Stimulated activated CD8-positive, alpha-beta memory T cell treated with anti-CD3 and anti-CD28 coated beads, Interleukin-4, amount 100 ng/mL, for 48 hours (primary cell): Measurements from ENCODE around the gene MICAL3.
A peak's percentile ranks its signal among the peaks of the same experiment; 100 is the strongest.
"Not testable (repeated sequence)": the region's sequence is repeated elsewhere in the genome, so short reads cannot be mapped to it uniquely, and the experiment has no call there.

Experiments
- DNase-seq: peaks from one replicate; pipeline ENCODE4 v3.0.0-alpha.2; 2020

MICAL3 gene

DNA sequence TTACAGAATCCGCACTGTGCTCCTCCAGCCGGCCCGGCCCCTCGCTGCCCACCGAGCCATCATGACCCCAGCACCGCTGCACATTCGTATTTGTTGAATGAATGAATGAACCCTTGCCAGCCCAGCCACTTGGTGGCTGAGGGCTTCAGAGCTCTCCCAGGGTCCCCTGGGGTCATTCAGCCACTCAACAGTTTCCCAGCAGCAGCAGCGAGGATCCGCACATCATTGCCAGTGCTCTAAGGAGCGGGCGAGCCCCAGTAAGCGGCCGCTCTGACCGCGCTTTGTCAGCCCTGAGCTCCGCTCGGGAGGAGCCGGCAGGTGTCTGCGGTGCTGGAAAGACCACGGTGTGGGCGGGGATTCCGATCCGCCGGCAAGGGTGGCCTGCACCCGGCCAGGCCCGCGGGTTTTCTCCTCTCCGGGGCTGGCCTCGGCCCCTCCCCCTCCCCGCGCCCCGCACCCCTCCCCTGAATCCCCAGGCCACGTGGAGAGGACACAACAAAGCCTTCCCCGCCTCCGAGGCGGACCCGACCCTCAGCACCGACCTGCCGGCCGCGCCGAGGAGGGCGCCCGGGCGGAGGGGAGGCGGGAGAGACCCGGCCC, 250.7 kb downstream of the MICAL3 start:
- peak; percentile 77 for DNase-seq

DNA sequence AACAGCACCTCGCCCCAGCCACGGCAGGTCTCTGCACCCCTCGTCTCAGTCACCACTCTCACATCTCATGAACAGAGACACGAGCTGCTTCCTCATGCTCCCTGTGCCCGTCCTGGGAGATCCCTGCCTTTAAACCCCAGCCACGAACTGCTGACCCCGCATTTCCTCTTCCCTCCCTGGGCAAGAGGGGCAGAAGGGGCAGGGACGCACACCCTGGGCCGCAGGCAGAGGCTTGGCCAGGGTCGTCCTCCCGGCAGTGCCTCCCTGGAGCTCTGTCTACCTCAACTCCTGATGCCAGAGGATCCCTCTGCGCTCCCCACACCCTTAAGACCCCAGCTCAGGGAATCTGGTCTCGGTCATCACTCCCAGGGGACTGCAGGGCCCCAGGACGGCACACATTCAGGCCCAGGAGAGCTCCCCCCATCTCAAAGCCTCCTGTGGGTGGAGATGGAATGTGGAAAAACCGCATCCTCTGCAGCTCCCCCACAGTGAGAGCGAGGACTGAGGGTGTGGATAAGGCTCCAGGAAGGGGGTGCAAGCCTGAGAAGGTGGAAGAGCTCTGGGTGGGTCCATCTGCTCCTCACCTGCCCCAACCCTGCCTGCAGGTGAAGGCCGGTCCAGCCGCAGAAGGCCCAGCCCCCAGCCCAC, 251.3 kb downstream of the MICAL3 start:
- DNase-seq: no peak

DNA sequence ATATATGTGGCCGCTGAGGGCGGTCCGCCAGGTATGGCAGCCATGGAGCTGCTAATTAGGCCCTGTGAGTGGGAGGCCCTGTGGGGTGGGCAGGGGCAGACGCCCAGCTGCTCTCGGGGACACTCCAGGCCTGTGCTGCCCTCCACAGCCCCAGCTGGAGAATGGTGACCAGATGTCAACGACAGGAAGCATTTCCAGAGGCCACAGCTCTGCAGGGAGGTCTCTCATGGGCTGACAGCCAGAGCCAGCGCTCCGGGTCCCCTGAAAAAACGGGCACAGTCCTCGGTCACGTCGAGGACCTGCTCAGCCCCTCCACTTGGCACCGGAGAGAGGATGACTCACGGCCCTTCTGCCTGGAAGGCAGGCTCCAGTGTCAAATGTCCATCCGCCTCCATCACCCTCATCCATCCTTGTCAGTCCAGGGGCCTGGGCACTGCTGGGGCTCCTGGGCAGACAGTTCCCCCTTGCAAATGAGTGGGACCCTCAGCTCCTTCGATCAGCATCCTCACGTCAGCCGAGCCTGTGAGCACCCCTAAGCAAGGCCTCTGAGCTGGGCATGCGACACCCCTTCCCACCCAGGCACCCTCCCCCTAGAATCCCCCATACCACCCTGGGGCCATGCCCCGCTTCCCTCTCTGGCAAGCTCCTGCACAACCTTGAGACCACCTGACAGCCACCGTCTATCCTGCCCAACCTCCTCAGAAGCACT, 252.0 kb downstream of the MICAL3 start:
- DNase-seq: no peak

DNA sequence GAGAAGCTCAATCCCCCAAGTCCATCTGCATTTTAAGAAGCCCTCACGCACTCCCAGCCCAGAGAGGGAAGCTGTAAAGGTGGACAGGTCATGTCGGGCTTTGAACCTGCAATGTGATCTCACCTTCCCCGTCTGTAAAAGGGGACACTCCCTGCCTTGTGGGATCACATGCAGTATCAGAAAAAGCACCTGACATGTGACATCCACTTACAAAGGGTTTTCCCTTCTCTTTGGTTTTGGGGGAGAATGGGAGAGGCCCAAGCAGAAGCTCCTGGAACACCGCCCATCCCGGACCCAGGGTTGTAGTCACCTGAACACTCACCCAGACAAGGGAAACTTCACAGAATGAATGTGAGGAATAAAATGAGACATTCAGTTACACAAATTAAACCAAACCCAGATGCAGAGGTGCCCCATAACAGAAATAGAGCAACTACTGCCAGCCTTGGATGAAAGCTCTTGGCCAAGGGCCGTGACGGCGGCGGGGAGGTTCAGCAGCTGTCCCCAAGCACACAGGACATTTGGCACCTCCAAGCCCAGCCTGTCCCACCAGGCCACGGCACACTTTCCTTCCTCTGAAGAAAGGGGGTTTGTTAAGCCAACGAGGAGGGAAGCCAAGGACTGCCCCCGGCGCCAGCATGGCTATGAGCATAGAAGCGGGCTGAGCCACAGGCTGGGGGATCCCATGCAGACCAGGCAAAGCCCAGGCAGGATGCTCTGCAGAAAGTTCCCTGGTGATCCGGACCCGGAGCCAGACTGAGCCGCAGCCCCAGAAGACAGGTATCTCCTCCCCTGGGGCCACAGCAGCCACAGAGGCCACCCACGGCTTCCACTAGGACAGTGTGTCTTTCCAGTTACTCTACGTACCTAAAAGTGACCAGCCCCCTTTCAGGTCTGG, 253.9 kb downstream of the MICAL3 start:
- no peak for DNase-seq

DNA sequence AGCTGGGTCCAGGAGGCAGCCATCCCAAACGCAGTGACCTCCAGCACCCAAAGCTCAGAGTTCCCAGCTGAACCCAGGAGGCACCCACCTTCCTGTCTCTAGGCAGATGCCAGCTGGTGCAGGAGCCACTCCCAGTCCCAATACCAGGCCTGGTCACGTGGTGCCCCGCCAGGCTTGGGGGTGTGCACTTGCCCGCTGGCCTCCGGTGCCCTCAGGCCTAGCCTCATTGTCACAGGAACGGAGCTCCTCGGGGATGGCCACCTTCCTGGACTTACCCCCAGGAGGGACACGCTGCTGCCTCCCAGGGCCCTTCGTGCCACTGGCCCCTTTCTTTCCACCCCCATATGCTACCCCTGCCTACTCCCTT, 254.7 kb downstream of the MICAL3 start:
- no peak for DNase-seq

DNA sequence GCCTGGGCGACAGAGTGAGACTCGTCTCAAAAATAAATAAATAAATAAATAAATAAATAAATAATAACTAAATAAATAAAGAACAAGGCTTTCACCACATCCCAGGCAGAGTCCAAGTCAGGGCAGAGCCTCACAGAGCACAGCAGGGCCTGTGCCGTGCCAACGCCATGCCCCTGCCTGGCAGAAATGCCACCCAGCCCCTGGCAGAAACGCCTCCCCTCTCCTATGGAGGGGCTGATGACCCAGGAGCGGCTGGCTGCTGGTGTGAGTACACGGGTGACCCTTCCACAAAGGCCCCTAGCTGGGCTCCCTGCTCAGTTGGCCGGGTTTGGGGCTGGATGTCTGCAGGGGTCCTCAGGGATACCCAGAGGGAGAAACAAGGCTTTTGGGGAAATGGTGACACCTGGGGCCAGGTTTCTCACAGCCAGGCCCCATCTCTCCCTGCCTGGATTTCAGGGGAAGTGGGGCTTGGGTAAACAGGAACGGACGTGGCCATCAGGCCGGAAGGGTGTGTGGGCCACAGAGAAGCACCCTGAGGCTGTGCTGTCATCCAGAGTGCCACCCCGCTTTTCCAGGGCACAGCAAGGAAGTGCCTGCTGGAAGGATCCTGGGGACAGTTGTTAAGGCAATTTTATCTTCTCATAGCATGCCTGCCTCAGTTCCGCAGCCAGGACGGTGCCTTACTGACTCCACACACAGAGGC, 255.2 kb downstream of the MICAL3 start:
- no peak for DNase-seq

DNA sequence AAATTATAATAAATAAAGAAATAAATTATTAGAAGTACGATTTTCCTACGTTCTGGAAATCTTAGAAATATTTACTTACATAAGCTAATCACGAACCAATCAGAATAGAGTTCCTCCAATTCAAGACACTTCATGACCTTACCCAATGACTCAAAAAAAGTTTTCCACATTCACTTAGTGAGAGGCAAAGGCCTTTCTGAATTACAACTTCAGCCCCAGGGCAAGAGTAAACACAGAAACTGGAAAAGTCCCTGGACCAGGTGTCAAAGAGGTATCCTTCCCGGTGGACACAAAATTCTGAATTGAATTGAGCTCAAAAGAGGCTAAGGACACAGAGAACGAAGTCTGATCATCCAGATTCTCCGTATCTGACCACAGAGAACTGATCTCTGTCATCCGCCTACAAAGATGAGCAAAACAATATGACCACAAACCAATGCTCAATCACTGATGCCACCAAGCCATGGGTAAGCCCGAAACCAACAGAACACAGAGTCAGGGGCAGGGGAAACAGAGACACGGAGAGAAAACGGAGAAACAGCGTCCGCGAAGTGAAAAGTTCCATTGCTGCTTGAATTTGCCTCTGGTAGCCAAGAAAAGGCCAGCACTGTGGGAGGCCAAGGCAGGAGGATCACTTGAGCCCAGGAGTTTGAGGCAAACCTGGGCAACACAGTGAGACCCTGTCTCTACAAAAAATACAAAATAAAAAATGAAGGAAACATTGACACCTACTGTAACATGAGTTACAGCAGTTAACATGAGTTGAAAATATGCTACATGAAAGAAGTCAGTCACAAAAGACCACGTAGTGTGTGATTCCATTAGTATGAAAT, 256.9 kb downstream of the MICAL3 start:
- peak; percentile 72 for DNase-seq

DNA sequence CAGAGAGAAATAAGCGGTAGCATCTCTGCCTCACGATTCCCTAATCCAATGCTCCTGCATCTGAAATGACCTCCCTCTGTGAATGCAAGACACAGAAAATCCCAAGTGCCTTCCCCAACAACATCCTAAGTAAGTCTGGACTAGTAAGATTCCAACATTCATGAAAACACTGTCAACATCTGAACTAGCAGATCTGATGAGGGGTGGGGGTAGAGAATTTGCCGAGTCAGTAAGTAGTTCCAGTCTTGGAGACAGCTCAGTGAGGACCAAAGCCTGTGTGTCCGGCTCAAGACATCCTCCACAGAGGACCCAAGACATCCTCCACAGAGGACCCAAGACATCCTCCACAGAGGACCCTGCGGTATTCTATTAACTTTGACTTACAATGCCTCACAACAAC, 259.5 kb downstream of the MICAL3 start:
- DNase-seq: not testable (repeated sequence)

DNA sequence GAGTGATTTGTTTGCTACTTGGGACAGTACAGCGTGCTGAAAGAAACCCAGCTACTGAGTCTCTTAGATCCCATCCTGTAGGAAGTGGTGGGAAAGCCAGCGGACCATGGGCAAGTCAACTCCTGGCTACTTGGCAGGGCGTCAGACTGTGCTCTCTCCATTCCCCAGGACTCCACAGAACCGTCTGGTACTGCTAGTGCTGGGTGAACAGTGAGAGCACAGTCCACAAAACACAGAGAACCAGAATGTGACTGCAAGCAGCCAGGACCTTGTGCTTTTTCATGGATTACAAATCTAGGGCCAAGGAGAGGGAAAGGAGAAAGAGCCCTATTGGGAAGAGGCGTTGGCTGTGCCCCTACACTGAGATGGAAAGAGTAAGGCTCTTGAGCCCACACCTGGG, 260.3 kb downstream of the MICAL3 start:
- no peak for DNase-seq

DNA sequence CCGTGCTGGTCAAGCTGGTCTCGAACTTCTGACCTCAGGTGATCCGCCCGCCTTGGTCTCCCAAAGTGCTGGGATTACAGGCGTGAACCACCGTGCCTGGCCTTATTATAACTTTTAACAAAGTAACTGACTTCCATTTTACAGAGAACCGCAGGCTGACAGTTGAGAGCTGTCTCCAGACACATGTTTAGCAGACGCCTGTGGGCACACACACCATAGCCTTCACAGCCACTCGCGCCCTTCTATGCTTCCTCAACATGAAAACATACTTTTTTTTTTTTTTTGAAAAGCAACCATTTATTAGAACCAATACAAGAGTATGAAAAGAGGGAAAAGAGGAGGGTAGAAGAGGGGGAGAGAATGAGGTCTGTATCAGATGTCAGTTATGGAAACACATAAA, 260.9 kb downstream of the MICAL3 start:
- not testable (repeated sequence) for DNase-seq

DNA sequence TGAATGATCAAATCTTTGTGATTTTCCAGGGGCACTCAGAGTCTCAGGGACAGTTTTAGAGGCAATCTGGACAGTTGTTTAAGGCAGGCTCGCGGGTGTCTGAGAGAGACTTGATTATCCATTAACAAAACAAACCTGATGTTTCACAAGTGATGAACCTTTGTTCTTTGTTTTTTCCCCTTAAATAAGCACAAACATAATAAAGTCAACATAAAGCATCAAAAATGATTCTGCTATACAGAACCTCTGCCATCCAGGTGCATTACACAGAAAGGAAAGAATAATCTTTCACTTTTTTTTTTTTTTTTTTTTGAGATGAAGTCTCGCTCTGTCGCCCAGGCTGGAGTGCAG, 263.2 kb downstream of the MICAL3 start:
- no peak for DNase-seq

DNA sequence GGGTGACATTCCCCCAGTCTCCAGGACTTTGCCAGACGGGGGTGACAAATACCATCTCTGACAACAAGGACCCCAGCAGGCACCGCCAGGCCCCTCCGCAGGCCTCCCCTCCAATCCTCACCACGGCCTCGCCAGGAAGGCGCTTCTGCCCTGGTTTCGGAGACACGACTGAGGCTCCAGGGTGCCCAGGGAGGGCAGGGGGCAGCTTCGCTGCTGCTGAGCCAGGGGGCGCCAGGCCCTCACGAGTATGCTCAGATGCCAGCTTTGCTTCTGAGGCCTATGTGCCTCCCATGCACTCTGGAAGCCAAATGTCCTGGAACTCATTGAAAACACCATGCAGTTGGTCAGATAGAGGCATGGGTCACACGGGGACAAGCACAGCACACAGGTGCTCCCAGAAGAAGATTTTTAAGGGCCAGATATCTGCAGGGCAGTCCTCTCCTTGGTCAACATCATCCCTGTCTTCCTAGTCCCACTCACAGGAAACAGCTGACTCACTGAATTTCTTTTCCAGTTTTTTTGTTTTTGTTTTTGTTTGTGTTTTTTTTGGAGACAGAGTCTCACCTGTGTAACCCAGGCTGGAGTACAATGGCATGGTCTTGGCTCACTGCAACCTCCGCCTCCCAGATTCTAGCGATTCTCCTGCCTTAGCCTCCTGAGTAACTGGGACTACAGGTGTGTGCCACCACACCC, 270.0 kb downstream of the MICAL3 start:
- no peak for DNase-seq

DNA sequence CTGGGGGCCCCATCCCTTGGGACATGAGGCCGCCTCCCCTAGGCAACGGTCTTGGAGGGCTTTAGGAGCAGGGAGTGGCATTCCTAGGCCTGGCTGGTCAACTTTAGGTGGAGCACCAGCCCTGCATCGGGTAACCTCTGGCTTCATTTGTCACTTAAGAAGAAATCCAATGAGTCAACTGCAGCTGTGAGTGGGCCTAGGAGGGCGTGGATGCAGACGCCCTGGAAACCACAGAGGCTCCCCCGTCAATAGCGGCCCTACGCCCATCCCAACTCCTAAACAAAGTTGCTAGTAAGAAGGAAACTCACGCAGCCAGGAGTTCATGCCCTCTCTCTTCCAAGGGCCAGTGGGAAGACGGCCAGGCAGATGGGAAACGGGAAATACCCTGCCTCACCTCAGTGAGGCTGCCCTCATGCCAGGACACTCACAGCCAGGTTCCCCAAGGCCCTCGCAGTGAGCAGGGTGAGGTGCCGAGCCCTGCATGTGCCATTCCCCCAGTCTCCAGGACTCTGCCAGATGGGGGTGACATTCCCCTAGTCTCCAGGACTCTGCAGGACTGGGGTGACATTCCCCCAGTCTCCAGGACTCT, 270.9 kb downstream of the MICAL3 start:
- no peak for DNase-seq

DNA sequence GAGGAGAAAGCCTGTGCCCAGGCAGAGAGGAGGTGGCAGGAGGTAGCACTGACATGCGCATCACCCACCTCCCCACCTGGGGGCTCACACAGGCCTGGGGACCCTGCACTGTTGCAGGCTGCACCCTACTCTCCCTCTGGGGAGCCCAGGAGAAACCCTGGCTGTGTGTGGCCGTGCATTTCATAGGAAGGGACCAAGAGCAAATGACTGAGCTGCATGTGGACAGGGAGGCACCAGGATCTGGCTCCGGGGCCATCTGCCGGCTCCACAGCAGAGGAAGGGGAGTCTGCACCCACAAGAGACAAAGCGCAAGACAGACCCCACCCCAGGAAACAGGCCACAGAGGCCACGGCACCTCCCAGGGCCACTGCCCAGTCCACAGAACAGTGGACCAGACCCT, 272.8 kb downstream of the MICAL3 start:
- no peak for DNase-seq

DNA sequence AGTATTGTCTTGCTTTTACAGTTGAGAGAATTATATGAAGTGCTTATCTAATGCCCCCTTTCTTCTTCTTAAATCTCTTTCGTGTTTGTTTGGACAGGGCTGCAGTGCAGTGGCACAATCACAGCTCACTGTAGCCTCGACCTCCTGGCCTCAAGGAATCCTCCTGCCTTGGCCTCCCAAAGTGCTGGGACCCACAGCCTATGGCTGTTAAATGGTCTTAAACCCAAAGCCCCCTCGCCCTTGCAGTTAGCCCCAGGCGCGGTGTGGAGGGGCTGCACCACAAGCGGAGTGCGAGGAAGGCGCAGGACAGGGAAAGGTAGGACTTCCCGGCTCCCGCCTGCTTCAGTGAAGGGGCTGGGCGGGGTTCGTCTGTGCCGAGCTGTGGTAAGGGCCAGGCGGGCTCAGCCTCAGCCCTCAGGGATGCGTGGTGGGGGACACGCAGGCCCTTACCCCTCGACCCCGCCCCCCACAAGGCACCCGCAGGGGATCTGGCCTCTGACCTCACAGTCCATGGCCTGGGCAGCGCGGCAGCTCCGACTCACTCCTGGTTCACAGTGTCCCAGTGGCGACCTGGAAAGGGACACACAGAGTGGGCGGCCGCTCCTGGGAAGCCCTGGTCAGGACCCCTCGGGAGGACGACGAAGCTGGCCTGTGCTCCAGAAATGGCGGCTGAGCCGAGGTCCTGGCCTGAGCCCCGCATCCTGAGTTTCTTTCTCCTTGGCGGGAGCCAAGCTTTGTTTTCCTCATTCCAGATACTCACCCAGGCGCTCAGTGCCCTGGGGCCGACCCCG, 274.6 kb downstream of the MICAL3 start:
- no peak for DNase-seq

DNA sequence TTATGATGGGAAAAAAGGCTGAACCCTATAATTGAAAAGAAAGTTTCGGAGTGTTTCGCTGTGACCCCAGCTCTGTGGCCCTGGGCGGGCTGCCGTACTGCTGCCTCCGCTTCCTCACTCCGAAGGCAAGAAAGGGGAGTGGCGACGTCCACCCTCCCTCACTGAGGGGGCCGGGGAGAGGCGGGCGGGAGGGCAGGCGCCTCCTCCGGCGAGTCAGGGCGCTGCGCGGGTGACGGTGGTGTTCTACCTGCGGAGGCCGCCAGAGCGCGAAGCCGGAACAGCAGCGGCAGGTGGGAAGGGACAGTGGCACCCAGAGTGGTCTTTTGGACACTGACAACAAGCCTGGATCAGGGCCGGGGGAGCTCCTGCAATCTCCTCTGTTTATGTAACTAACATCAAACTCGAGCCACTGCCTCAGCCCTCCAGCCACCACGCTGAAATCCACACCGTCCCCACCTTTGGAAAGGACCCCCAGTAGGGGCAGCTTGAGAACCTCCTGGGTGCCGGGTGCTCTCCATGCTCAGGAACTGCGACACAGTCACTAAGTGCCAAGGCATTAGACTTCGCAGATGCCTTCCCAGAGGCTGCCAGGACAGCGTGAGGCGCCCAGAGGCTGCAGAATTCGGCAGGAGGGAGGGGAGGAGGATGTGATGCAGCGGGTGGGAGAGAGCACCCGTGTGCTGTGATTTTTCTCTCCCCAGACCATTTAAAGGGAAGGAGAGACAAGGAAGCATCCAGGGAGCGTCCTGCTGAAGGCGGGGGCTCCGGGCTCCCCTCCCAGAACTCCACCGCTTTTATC, 275.6 kb downstream of the MICAL3 start:
- no peak for DNase-seq

DNA sequence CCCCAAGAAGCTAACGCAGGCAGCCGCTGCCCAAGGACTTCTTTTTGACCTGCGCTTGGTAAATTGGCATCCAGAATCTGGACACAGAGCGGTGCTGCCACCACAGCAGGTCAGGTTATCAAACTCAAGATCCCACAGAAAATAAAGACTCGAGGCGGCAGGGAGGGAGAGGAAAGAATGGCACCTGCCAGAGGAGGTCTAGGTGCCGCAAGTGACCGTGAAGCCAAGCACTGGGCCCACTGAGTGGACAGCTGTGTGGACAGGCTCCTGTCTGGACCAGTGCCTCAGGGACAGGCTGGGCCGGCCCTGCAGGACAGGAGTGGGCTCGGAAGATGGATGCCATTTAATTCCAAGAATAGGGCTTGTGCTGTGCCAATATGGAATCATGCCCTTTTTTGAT, 277.4 kb downstream of the MICAL3 start:
- DNase-seq: no peak

DNA sequence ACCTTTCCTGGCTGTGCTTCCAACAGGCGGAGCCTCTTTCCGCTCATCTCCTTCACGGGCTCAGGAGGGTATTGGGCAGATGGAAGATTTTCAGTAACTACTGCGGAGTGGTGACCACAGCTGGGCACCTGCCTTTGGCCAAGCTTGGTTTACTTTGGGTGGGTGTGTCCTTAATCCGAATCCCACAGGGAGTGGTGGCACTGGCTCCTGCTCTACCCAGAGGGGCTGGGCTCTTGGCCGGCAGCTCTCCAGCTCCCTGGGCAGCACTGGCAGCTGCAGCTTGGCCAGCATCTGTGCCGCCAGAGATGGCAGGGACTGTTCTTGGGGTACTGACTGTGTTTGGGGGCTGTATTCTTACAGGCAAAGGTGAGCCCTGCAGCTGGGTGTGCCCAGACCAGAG, 279.9 kb downstream of the MICAL3 start:
- no peak for DNase-seq
